ENCODE results near the gene PDCD1. TPM values are rescaled to one million over a fixed set of nuclear protein-coding genes. Genes with fewer than 3 reads are reported as not detected.

Gene PDCD1
- total RNA-seq, 1 donor from 2014 or later: not detected

GRCh38 chr2:241864850-241865213, 6.1 kb upstream of the PDCD1 start:
- Histone ChIP-seq H3K36me3 (no peaks in the 10 kb centered on the region), H3K4me3 (no peak overlapping the region), H3K4me1 (no peaks in the 10 kb centered on the region), H3K9me3 (no peaks in the 10 kb centered on the region), H3K27ac (no peak overlapping the region), H3K27me3 (peaks cover 23% of the 10 kb centered on the region)
- no peak for DNase-seq (ENCODE audit: low spot score in 2 of 2)
- intact Hi-C loops (cut with DNase I): no loop called here
- no peak for TF ChIP-seq CTCF (IDR thresholded peaks at IDR 0.05)

GRCh38 chr2:241864168-241864849, 5.6 kb upstream of the PDCD1 start:
- no peak for DNase-seq (ENCODE audit: low spot score in 2 of 2)
- Histone ChIP-seq H3K27me3 (peaks cover 23% of the 10 kb centered on the region), H3K4me3 (no peak overlapping the region), H3K27ac (no peak overlapping the region), H3K9me3 (no peaks in the 10 kb centered on the region), H3K36me3 (no peaks in the 10 kb centered on the region), H3K4me1 (no peaks in the 10 kb centered on the region)
- TF ChIP-seq CTCF (IDR thresholded peaks at IDR 0.05): no peak
- intact Hi-C loops (cut with DNase I): no loop called here

- intact Hi-C loops (cut with DNase I): no loop called here
Measured at GRCh38 chr2:241863536-241863954, 4.9 kb upstream of the PDCD1 start.

GRCh38 chr2:241862775-241863535, 4.3 kb upstream of the PDCD1 start:
- H3K4me1 ChIP-seq: no peaks in the 10 kb centered on the region
- no peak overlapping the region for H3K27ac ChIP-seq
- no peaks in the 10 kb centered on the region for H3K9me3 ChIP-seq
- H3K36me3 ChIP-seq: no peaks in the 10 kb centered on the region
- no peak overlapping the region for H3K4me3 ChIP-seq
- TF ChIP-seq CTCF (IDR thresholded peaks at IDR 0.05): no peak
- intact Hi-C loops (cut with DNase I): no loop called here
- no peak for DNase-seq (ENCODE audit: low spot score in 2 of 2)
- peaks cover 23% of the 10 kb centered on the region for H3K27me3 ChIP-seq

More at GRCh38 chr2:241863536-241863954, 4.9 kb upstream of the PDCD1 start:
- DNase-seq (ENCODE audit: low spot score in 2 of 2): no peak
- H3K4me1 ChIP-seq: no peaks in the 10 kb centered on the region
- H3K27ac ChIP-seq: no peak overlapping the region
- TF ChIP-seq CTCF (IDR thresholded peaks at IDR 0.05): no peak
- no peaks in the 10 kb centered on the region for H3K36me3 ChIP-seq
- H3K4me3 ChIP-seq: no peak overlapping the region
- no peaks in the 10 kb centered on the region for H3K9me3 ChIP-seq
- peaks cover 23% of the 10 kb centered on the region for H3K27me3 ChIP-seq

- TF ChIP-seq CTCF (IDR thresholded peaks at IDR 0.05): no peak
- intact Hi-C loops (cut with DNase I): no loop called here
- Histone ChIP-seq H3K9me3 (no peaks in the 10 kb centered on the region), H3K4me1 (no peaks in the 10 kb centered on the region), H3K4me3 (no peak overlapping the region), H3K27ac (no peak overlapping the region), H3K36me3 (no peaks in the 10 kb centered on the region), H3K27me3 (peaks cover 23% of the 10 kb centered on the region)
- DNase-seq (ENCODE audit: low spot score in 2 of 2): no peak
Measured at GRCh38 chr2:241862093-241862492, 3.4 kb upstream of the PDCD1 start.

Data from ascending aorta (tissue), 2 donors.